ENCODE data around the gene DCANP1.

DCANP1 gene

GRCh38 chr5:135455876-135456237 lies 8.7 kb upstream of the DCANP1 start:
- DNase-seq: no peak

- no peak for DNase-seq
These were observed 7.8 kb upstream of the DCANP1 start for GRCh38 chr5:135454946-135455345.

- DNase-seq: no peak
These were observed 6.5 kb upstream of the DCANP1 start for GRCh38 chr5:135453613-135454012.

- DNase-seq: no peak
These were observed 5.3 kb upstream of the DCANP1 start, which contains the start of gene TIFAB for GRCh38 chr5:135452321-135453030. Gene TIFAB (minus strand): TSS chr5:135452351. CDS start chr5:135449939, 2,412 bp downstream.

GRCh38 chr5:135451581-135452320 lies 4.6 kb upstream of the DCANP1 start:
- DNase-seq: no peak

GRCh38 chr5:135450952-135451351 lies 3.8 kb upstream of the DCANP1 start:
- DNase-seq: no peak

GRCh38 chr5:135450336-135450735 lies 3.2 kb upstream of the DCANP1 start:
- DNase-seq: no peak

GRCh38 chr5:135449644-135450043 lies 2.5 kb upstream of the DCANP1 start:
- DNase-seq: no peak

- no peak for DNase-seq
These were observed 1.8 kb upstream of the DCANP1 start for GRCh38 chr5:135448791-135449507.

GRCh38 chr5:135448071-135448739 lies 1.1 kb upstream of the DCANP1 start:
- no peak for DNase-seq

- DNase-seq: no peak
These were observed 533 bp downstream of the DCANP1 start for GRCh38 chr5:135446615-135447014.

GRCh38 chr5:135446206-135446605 lies 942 bp downstream of the DCANP1 start:
- no peak for DNase-seq

- no peak for DNase-seq
These were observed 1.7 kb downstream of the DCANP1 start for GRCh38 chr5:135445306-135445985.

- DNase-seq: no peak
These were observed 2.3 kb downstream of the DCANP1 start for GRCh38 chr5:135444881-135445280.

GRCh38 chr5:135444360-135444759 lies 2.8 kb downstream of the DCANP1 start:
- DNase-seq: no peak

GRCh38 chr5:135443161-135443960 lies 3.8 kb downstream of the DCANP1 start:
- no peak for DNase-seq

GRCh38 chr5:135442431-135443160 lies 4.6 kb downstream of the DCANP1 start:
- DNase-seq: no peak

GRCh38 chr5:135441919-135442318 lies 5.2 kb downstream of the DCANP1 start:
- DNase-seq: no peak

GRCh38 chr5:135441350-135441831 lies 5.8 kb downstream of the DCANP1 start:
- no peak for DNase-seq

- no peak for DNase-seq
These were observed 6.2 kb downstream of the DCANP1 start for GRCh38 chr5:135440916-135441315.
